ENCODE measurements around the gene STK32B. TPM values are rescaled to one million over a fixed set of nuclear protein-coding genes. Genes with fewer than 3 reads are reported as not detected.
"Not testable (repeated sequence)": the region's sequence is repeated elsewhere in the genome, so short reads cannot be mapped to it uniquely, and the experiment has no call there.

Gene STK32B
- total RNA-seq, 1 experiment from 2014 or later: not detected

DNA sequence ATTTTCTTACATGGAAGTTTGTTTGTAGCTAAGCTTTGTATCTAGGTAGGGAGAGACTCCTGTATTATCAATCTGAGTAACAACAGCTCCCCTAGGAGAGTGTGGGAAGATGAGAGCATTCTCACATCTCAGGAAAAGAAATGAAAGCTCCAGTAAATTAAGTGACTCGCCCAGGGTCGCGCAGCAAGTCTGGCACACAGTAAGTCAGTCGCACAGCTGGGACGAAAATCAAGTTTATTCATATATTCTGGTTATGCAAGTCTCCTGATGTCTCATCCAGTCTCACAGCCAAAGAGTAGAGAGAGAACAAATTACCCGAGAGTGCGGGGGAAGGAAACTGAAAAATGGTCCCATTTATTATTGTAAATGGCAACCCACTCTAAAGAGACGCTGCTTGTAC lies 216.1 kb downstream of the STK32B start:
- no TSS peak for BruUV-seq (replicated peaks)
- TF ChIP-seq, protein P1, sequence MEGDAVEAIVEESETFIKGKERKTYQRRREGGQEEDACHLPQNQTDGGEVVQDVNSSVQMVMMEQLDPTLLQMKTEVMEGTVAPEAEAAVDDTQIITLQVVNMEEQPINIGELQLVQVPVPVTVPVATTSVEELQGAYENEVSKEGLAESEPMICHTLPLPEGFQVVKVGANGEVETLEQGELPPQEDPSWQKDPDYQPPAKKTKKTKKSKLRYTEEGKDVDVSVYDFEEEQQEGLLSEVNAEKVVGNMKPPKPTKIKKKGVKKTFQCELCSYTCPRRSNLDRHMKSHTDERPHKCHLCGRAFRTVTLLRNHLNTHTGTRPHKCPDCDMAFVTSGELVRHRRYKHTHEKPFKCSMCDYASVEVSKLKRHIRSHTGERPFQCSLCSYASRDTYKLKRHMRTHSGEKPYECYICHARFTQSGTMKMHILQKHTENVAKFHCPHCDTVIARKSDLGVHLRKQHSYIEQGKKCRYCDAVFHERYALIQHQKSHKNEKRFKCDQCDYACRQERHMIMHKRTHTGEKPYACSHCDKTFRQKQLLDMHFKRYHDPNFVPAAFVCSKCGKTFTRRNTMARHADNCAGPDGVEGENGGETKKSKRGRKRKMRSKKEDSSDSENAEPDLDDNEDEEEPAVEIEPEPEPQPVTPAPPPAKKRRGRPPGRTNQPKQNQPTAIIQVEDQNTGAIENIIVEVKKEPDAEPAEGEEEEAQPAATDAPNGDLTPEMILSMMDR (IDR thresholded peaks at IDR 0.05; ENCODE audit: unreplicated experiment): no peak
- CTCF ChIA-PET: no interaction called here
- no peak overlapping the region for H3K4me3 Mint-ChIP-seq (ENCODE audit: low read depth, unreplicated experiment)
- no peaks in the 10 kb centered on the region for H3K36me3 Mint-ChIP-seq (ENCODE audit: insufficient read depth, unreplicated experiment)
- H3K9me3 Mint-ChIP-seq (ENCODE audit: low read depth, unreplicated experiment): peaks cover 8% of the 10 kb centered on the region
- no peak for DNase-seq
- no peaks in the 10 kb centered on the region for H3K27me3 Mint-ChIP-seq (ENCODE audit: unreplicated experiment)
- H3K27ac Mint-ChIP-seq (ENCODE audit: unreplicated experiment): no peak overlapping the region
- no peaks in the 10 kb centered on the region for H3K4me1 Mint-ChIP-seq (ENCODE audit: low read depth, unreplicated experiment)
- intact Hi-C loops (cut with micrococcal nuclease; ENCODE audit: unreplicated experiment): no loop called here

DNA sequence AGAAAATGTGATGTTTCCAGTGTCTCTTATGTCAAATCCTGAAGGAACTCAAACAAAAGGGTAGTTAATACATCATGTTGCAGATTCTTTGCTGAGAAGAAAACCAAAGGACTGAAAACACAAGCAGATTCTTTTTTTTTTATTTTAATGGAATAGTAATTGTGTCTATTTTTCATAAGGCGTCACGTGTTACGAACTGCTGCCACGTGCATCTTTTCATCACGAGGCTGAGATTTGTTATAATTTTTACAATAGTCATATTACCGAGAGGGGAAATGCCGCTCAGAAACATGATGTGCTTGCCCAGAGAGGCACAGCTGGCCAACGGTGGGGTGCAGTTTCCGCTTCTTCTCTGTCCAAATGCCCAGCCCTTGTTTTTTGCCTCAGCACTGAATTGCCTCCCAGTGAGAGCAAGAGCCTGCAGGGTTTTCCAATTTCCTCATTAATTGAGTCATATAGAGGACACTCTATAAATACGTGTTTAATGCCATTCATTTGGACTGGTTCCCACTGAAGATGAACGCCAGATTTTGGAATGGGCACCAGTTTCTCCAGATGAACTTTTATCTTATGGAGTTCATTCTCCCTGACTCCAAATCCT lies 225.3 kb downstream of the STK32B start:
- CTCF ChIA-PET: no interaction called here
- Mint-ChIP-seq H3K36me3 (ENCODE audit: insufficient read depth, unreplicated experiment) (no peaks in the 10 kb centered on the region), H3K27me3 (ENCODE audit: unreplicated experiment) (no peaks in the 10 kb centered on the region), H3K27ac (ENCODE audit: unreplicated experiment) (no peak overlapping the region), H3K4me1 (ENCODE audit: low read depth, unreplicated experiment) (no peaks in the 10 kb centered on the region), H3K9me3 (ENCODE audit: low read depth, unreplicated experiment) (peaks cover 3% of the 10 kb centered on the region), H3K4me3 (ENCODE audit: low read depth, unreplicated experiment) (no peak overlapping the region)
- TF ChIP-seq, protein P1 (IDR thresholded peaks at IDR 0.05; ENCODE audit: unreplicated experiment): no peak
- intact Hi-C loops (cut with micrococcal nuclease; ENCODE audit: unreplicated experiment): no loop called here
- DNase-seq: no peak
- no TSS peak for BruUV-seq (replicated peaks)

DNA sequence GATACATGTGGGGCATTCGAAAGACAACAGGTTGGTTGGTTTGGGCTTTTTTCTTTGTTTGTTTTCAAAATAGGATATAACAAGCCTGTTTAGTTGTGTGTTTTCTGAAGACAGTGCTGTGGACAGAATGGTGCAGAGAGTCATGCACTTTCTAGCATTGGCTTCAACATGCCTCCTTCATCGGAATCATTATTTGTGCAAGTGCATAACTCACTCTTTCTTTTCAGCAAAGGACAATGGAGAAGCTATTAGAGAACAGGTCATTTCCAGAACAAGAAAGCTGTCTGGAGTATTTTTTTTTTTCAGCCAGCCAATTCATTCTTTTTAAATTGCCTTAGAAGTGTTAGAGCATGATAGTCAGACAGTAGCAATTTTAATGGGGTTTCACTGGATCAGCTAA lies 225.8 kb downstream of the STK32B start:
- Mint-ChIP-seq H3K27ac (ENCODE audit: unreplicated experiment) (no peak overlapping the region), H3K9me3 (ENCODE audit: low read depth, unreplicated experiment) (peaks cover 3% of the 10 kb centered on the region), H3K4me1 (ENCODE audit: low read depth, unreplicated experiment) (no peaks in the 10 kb centered on the region), H3K27me3 (ENCODE audit: unreplicated experiment) (no peaks in the 10 kb centered on the region), H3K4me3 (ENCODE audit: low read depth, unreplicated experiment) (no peak overlapping the region), H3K36me3 (ENCODE audit: insufficient read depth, unreplicated experiment) (no peaks in the 10 kb centered on the region)
- no TSS peak for BruUV-seq (replicated peaks)
- CTCF ChIA-PET: no interaction called here
- no peak for DNase-seq
- intact Hi-C loops (cut with micrococcal nuclease; ENCODE audit: unreplicated experiment): no loop called here
- TF ChIP-seq, protein P1 (IDR thresholded peaks at IDR 0.05; ENCODE audit: unreplicated experiment): no peak

DNA sequence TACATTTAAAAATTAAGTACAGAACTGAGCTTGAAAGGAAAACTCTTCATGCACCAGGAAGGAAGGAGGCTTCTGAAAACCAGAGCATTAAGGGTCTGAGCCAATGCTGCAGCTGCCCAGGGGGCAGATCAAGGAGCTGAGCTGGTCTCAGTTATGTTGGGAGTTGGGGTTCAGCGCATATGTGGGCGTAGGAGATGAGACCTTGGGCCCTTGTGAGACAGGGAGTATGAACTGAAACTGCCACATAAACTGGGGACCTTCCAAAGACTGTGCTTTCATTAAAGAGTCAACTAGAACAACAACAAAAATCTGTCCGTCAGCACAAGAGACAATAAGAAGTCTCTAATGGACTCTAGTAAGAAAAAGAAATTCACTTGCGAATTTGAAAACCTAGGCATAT lies 226.9 kb downstream of the STK32B start:
- Mint-ChIP-seq H3K27me3 (ENCODE audit: unreplicated experiment) (no peaks in the 10 kb centered on the region), H3K4me1 (ENCODE audit: low read depth, unreplicated experiment) (no peaks in the 10 kb centered on the region), H3K36me3 (ENCODE audit: insufficient read depth, unreplicated experiment) (no peaks in the 10 kb centered on the region), H3K27ac (ENCODE audit: unreplicated experiment) (no peak overlapping the region), H3K9me3 (ENCODE audit: low read depth, unreplicated experiment) (peaks cover 6% of the 10 kb centered on the region), H3K4me3 (ENCODE audit: low read depth, unreplicated experiment) (no peak overlapping the region)
- no peak for DNase-seq
- CTCF ChIA-PET: no interaction called here
- TF ChIP-seq, protein P1 (IDR thresholded peaks at IDR 0.05; ENCODE audit: unreplicated experiment): no peak
- intact Hi-C loops (cut with micrococcal nuclease; ENCODE audit: unreplicated experiment): no loop called here
- no TSS peak for BruUV-seq (replicated peaks)

DNA sequence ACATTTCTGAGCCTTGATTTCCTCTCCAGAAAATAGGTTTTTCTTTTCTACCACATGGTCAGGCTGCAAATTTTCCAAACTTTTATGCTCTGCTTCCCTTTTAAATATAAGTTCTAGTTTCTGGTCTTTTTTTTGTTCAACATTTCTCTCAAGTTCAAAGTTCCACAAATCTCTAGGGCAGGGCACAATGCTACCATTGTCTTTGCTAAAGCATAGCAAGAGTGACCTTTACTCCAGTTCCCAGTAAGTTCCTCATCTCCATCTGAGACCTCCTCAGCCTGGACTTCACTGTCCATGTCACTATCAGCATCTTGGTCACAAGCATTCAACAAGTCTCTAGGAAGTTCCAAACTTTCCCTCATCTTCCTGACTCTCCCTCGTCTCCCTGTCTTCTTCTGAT lies 228.8 kb downstream of the STK32B start:
- BruUV-seq (replicated peaks); H3K9me3 Mint-ChIP-seq (ENCODE audit: low read depth, unreplicated experiment); H3K27me3 Mint-ChIP-seq (ENCODE audit: unreplicated experiment); DNase-seq; intact Hi-C loops (cut with micrococcal nuclease; ENCODE audit: unreplicated experiment); H3K4me3 Mint-ChIP-seq (ENCODE audit: low read depth, unreplicated experiment); H3K36me3 Mint-ChIP-seq (ENCODE audit: insufficient read depth, unreplicated experiment); H3K27ac Mint-ChIP-seq (ENCODE audit: unreplicated experiment); CTCF ChIA-PET; H3K4me1 Mint-ChIP-seq (ENCODE audit: low read depth, unreplicated experiment): not testable (repeated sequence)
